Upper lobe of right lung (tissue), 1 donor: ENCODE results near the gene GABRP. TPM values are rescaled to one million over a fixed set of nuclear protein-coding genes. Genes with fewer than 3 reads are reported as not detected.

Experiments
- ATAC-seq: fragments of 200-7000 bp; cut with Tn5 transposase; one replicate; pipeline ENCODE4 v1.9.1; 2020; ENCODE audit warnings: mild to moderate bottlenecking, moderate library complexity
- DNase-seq: peaks from one replicate; pipeline ENCODE4 v3.0.0-alpha.2; 2020
- H3K27ac ChIP-seq: fragments of 200-600 bp; one replicate; pipeline ENCODE4 v1.8.0; 2022
- H3K27me3 ChIP-seq: fragments of 200-600 bp; one replicate; pipeline ENCODE4 v1.8.0; 2022; ENCODE audit warnings: mild to moderate bottlenecking
- H3K36me3 ChIP-seq: fragments of 200-600 bp; one replicate; pipeline ENCODE4 v1.8.0; 2022
- H3K4me1 ChIP-seq: fragments of 200-600 bp; one replicate; pipeline ENCODE4 v1.8.0; 2022
- H3K4me3 ChIP-seq: fragments of 200-600 bp; one replicate; pipeline ENCODE4 v1.8.0; 2022; ENCODE audit warnings: mild to moderate bottlenecking
- H3K9me3 ChIP-seq: fragments of 200-600 bp; one replicate; pipeline ENCODE4 v1.8.0; 2022
- CTCF ChIP-seq: fragments of 200-600 bp; IDR thresholded peaks from one replicate; pipeline ENCODE4 v1.8.0; 2022; ENCODE audit warnings: antibody characterized with exemption
- intact Hi-C: fragments of 100-400 bp; cut with DNase I; formaldehyde crosslinking; loops from one replicate; pipeline ENCODE4 v1.11.0; 2022
- total RNA-seq: library from RNA; stranded (reverse); fragmentation: NEBNext Ultra II Directional; extraction: Animal tissue kit (Norgen Biotek cat#: 25700); gene quantifications from one replicate; pipeline ENCODE4 v1.2.1, GENCODE V29; 2021
- donor health status: DM: no; HTN: yes; CAD: no; lungs with severe emphysema.

GABRP gene
- total RNA-seq, 1 donor from 2014 or later, result not detected

GRCh38 chr5:170746961-170747340 is 36.6 kb upstream of the GABRP start:
- DNase-seq (no peak), ATAC-seq (no peak)
- Histone ChIP-seq H3K36me3 (no peaks in the 10 kb centered on the region), H3K27ac (no peak overlapping the region), H3K4me1 (peaks cover 18% of the 10 kb centered on the region), H3K4me3 (no peak overlapping the region), H3K9me3 (no peaks in the 10 kb centered on the region), H3K27me3 (peaks cover 11% of the 10 kb centered on the region)
- no peak for TF ChIP-seq CTCF
- intact Hi-C loops, result loop anchor here (5.0 kb wide), 1 partner anchor 40 kb away; no protein-coding TSS in a partner anchor

DNA sequence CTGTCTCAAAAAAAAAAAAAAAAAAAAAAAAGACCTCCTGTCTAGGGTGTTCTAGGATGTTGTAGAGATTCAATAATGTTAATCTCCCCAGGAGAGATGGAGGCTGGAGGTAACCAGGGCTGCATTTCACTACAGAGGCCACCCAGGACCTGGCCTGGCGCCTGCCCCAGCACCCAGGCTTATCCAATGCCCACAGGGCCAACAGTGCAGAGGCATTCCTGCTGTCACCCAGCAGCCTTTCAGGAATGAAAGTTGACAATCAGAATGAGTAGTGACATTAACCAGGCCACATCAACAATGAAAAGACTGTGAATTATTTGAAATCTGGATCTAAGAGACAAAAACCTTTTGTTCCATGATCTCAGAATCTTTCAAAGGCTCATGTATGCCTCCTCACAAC is 36.2 kb upstream of the GABRP start:
- Histone ChIP-seq H3K4me3 (no peak overlapping the region), H3K36me3 (no peaks in the 10 kb centered on the region), H3K9me3 (no peaks in the 10 kb centered on the region), H3K27me3 (peaks cover 11% of the 10 kb centered on the region), H3K4me1 (peaks cover 22% of the 10 kb centered on the region), H3K27ac (no peak overlapping the region)
- TF ChIP-seq CTCF, result no peak
- DNase-seq, result no peak
- intact Hi-C loops, result loop anchor here (5.0 kb wide), 1 partner anchor 40 kb away; no protein-coding TSS in a partner anchor
- ATAC-seq, result no peak

- no peak for ATAC-seq
- intact Hi-C loops, result loop anchor here (5.0 kb wide), 1 partner anchor 39 kb away; no protein-coding TSS in a partner anchor
- no peaks in the 10 kb centered on the region for H3K36me3 ChIP-seq
- H3K9me3 ChIP-seq, result no peaks in the 10 kb centered on the region
- peaks cover 11% of the 10 kb centered on the region for H3K27me3 ChIP-seq
- H3K4me1 ChIP-seq, result peaks cover 23% of the 10 kb centered on the region
- H3K4me3 ChIP-seq, result no peak overlapping the region
- DNase-seq, result no peak
- H3K27ac ChIP-seq, result no peak overlapping the region
- TF ChIP-seq CTCF, result peak; percentile 30
These were observed 35.7 kb upstream of the GABRP start for GRCh38 chr5:170747851-170748250.

DNA sequence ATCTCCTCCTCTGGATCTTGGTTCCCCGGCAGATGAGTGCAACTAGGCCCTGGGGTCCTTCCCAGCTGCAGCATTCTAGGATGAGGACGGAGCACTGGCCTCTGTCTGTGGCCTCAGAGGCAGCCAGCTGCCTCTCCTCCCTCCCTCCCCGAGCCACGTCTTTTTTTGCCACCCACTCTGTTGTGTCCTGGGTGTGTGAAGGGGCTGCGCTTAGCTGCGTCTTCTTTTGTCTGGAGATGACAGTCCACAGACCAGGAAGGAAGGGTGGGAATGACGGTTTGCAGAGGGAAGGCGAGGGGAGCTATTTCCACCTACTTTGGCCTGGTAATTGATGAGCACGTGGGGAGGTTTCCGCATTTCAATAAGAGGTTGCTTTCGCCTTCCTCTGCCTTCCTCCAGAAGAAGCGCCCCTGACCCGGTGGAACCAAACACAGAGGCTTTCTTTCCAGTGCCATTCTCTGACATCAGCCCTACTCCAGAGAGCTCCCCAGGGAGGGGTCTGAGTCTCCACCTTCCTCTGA is 34.5 kb upstream of the GABRP start:
- Histone ChIP-seq H3K4me1 (peaks cover 23% of the 10 kb centered on the region), H3K9me3 (no peaks in the 10 kb centered on the region), H3K36me3 (no peaks in the 10 kb centered on the region), H3K27ac (no peak overlapping the region), H3K4me3 (no peak overlapping the region), H3K27me3 (peaks cover 9% of the 10 kb centered on the region)
- TF ChIP-seq CTCF, result no peak
- DNase-seq (no peak), ATAC-seq (no peak)
- intact Hi-C loops, result loop anchor here (5.0 kb wide), 1 partner anchor 38 kb away; no protein-coding TSS in a partner anchor

DNA sequence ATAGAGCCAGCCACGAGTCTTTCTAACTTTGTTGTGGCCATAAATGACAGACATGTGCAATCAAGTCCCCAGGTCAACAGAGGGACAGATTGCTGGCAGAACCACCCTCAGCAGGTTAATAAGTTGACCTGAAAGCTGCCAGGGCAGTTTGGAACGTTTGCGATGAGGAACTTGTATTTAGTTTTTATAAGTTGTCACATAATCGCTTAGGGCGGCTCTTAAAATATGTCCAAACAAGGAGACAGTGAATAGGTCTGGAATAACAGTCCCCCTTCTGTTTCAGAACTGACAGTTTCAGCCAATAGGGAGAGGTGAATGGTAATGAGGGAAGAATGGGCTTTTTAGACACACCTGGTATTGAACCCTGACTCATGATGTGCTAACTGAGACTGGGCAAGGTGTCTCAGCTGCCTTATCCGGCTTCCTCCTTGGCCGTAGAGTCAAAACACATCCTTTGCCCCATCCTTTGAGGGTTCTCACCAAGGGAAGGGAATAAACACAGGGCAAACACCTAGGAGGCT is 33.6 kb upstream of the GABRP start:
- Histone ChIP-seq H3K27ac (no peak overlapping the region), H3K36me3 (no peaks in the 10 kb centered on the region), H3K4me3 (no peak overlapping the region), H3K27me3 (peaks cover 3% of the 10 kb centered on the region), H3K4me1 (peaks cover 14% of the 10 kb centered on the region), H3K9me3 (no peaks in the 10 kb centered on the region)
- intact Hi-C loops, result loop anchor here (5.0 kb wide), 1 partner anchor 37 kb away; no protein-coding TSS in a partner anchor
- DNase-seq (no peak), ATAC-seq (no peak)
- no peak for TF ChIP-seq CTCF
